ENCODE results near the gene PCDHGA4. TPM values are rescaled to one million over a fixed set of nuclear protein-coding genes. Genes with fewer than 3 reads are reported as not detected.
"Not testable (repeated sequence)": the region's sequence is repeated elsewhere in the genome, so short reads cannot be mapped to it uniquely, and the experiment has no call there.

PCDHGA4 gene
- total and polyA plus RNA-seq, 10 donors = 0.04 to 4.5 (median 2.0) TPM

DNA sequence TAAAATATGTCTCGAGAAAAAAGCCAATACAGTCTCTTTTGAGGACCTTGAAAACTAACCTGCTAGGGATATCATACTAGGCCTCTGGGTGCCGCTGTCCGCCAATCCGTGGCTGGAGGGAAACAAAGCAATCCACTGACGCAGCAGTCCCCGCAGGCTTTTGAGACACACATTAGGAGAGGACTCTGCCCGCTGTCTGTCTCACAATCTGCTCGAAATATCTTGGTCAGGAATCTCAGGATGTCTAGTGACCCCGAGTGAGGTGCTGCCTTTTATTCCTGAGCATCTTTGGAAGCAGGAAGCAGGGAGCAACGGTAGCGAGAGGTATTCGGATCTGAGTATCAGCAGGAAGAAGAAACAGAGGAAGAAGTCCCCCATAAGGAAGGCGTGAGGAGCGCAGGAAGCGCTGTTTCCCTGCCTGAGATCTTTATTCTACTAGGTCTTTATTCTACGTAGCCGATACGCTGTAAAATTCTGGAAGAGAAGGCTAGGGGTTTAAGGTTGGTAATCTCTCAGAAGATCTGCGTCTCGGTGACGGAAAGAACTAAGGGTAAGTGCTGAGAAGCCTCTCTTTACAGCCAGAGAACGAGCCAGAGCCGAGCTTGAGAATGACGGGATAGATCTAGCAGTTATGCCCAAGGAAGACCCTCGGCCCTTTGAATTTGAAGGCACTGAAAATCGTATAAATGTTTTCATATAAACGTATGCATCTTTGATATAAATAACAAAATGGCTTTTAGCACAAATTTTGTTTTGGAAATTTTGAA, 28.6 kb upstream of the PCDHGA4 start:
- intact Hi-C loops (cut with DNase I; ENCODE audit: low total_unique reads) = no loop called here
- Histone ChIP-seq H3K9me3 (peaks cover 4 to 100% (median 91%) of the 10 kb centered on the region in 8 donors), H3K36me3 (no peaks in the 10 kb centered on the region), H3K27ac (peak overlapping the region in 3 of 8 donors; percentile 45 to 59 (median 49)), H3K4me1 (peaks cover 0 to 3% (median under 1%) of the 10 kb centered on the region in 6 donors), H3K27me3 (replicated peaks in 1 of 7) (peaks cover 0 to 48% (median 10%) of the 10 kb centered on the region in 7 donors), H3K4me3 (peak overlapping the region in 4 of 8 donors; percentile 7 to 59 (median 26))
- 11 to 16% (median 15%) methylated on average over 27 of the region's 27 CpGs for WGBS, 5 donors
- DNase-seq = peak; percentile 84
- TF ChIP-seq POLR2AphosphoS5 (IDR thresholded peaks at IDR 0.05) (no peak), POLR2A (IDR thresholded peaks at IDR 0.05) (no peak)
- TF ChIP-seq, protein P1, sequence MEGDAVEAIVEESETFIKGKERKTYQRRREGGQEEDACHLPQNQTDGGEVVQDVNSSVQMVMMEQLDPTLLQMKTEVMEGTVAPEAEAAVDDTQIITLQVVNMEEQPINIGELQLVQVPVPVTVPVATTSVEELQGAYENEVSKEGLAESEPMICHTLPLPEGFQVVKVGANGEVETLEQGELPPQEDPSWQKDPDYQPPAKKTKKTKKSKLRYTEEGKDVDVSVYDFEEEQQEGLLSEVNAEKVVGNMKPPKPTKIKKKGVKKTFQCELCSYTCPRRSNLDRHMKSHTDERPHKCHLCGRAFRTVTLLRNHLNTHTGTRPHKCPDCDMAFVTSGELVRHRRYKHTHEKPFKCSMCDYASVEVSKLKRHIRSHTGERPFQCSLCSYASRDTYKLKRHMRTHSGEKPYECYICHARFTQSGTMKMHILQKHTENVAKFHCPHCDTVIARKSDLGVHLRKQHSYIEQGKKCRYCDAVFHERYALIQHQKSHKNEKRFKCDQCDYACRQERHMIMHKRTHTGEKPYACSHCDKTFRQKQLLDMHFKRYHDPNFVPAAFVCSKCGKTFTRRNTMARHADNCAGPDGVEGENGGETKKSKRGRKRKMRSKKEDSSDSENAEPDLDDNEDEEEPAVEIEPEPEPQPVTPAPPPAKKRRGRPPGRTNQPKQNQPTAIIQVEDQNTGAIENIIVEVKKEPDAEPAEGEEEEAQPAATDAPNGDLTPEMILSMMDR (IDR thresholded peaks at IDR 0.05 in 8 of 11, conservative IDR thresholded peaks at IDR 0.05 in 3 of 11) = peak in 7 of 11 experiments; percentile 11 to 51 (median 43)

DNA sequence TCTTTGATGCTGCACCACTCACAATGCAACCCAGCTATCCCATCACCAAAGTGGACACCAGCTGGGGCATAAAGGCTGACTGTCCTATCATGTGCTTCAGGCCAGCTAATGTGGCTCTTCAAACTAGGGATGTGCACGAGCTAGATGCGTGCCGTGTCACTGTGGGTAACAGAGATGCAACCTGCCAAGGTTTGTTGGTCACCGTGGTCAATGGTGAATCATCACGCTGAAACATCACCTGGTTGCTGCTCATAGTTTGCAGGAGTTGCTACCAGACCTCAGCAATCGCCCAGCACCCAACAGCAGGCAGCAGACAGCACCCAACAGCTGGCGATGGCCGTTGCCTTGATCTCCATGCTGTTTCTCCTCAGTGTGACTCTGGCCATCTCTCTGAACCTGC, 26.6 kb upstream of the PCDHGA4 start:
- peaks cover 0 to 68% (median 12%) of the 10 kb centered on the region in 7 donors for H3K27me3 ChIP-seq (replicated peaks in 1 of 7)
- no peak overlapping the region for H3K27ac ChIP-seq
- H3K4me3 ChIP-seq = no peak overlapping the region
- peaks cover 0 to 100% (median 91%) of the 10 kb centered on the region in 8 donors for H3K9me3 ChIP-seq
- H3K4me1 ChIP-seq = no peaks in the 10 kb centered on the region
- TF ChIP-seq POLR2A (IDR thresholded peaks at IDR 0.05) (no peak), POLR2AphosphoS5 (IDR thresholded peaks at IDR 0.05) (no peak)
- TF ChIP-seq, protein P1 (IDR thresholded peaks at IDR 0.05 in 8 of 11, conservative IDR thresholded peaks at IDR 0.05 in 3 of 11) = no peak
- no peaks in the 10 kb centered on the region for H3K36me3 ChIP-seq
- DNase-seq = no peak
- 76 to 92% (median 83%) methylated on average over 2 to 8 of the region's 8 CpGs for WGBS, 5 donors
- intact Hi-C loops (cut with DNase I; ENCODE audit: low total_unique reads) = no loop called here

DNA sequence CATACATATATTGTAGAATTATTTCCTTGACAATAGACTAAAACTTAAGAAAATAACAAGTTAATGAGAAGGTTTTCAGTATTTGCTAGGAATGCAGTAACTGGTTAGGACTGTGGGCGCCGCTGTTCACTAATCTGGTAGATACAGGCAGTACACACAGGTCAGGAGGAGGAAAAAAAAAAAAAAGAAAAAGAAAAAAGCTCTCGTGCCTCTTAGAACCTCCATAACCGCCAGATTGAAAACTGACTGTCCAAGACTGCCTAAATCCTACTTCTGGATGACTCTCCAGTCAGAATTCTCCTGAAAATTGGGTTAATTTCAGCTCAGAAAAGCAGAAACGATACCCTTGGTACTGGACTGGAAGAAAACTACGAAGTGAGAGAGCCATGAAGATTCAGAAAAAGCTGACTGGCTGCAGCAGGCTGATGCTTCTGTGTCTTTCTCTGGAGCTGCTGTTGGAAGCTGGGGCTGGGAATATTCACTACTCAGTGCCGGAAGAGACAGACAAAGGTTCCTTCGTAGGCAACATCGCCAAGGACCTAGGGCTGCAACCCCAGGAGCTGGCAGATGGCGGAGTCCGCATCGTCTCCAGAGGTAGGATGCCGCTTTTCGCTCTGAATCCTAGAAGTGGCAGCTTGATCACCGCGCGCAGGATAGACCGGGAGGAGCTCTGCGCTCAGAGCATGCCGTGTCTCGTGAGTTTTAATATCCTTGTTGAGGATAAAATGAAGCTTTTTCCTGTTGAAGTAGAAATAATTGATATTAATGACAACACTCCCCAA, 24.3 kb upstream of the PCDHGA4 start, which contains the start of gene PCDHGA1:
Gene PCDHGA1, plus strand, starts transcription at position 216 of the 782 bp plus-strand sequence.
- intact Hi-C loops (cut with DNase I; ENCODE audit: low total_unique reads) = no loop called here
- H3K9me3 ChIP-seq = peaks cover 0 to 98% (median 87%) of the 10 kb centered on the region in 8 donors
- WGBS, 5 donors = 23 to 36% (median 27%) methylated on average over 21 of the region's 21 CpGs
- no peak for DNase-seq
- H3K27ac ChIP-seq = no peak within 1 kb of the TSS
- no peaks in the 10 kb centered on the region for H3K36me3 ChIP-seq
- H3K4me1 ChIP-seq = no peaks in the 10 kb centered on the region
- no peak for TF ChIP-seq POLR2A (IDR thresholded peaks at IDR 0.05)
- TF ChIP-seq, protein P1 (IDR thresholded peaks at IDR 0.05 in 8 of 11, conservative IDR thresholded peaks at IDR 0.05 in 3 of 11) = peak in 2 of 11 experiments; percentile 7 to 14
- no peak within 1 kb of the TSS for H3K4me3 ChIP-seq
- peaks cover 0 to 91% (median 18%) of the 10 kb centered on the region in 7 donors for H3K27me3 ChIP-seq (replicated peaks in 1 of 7)

DNA sequence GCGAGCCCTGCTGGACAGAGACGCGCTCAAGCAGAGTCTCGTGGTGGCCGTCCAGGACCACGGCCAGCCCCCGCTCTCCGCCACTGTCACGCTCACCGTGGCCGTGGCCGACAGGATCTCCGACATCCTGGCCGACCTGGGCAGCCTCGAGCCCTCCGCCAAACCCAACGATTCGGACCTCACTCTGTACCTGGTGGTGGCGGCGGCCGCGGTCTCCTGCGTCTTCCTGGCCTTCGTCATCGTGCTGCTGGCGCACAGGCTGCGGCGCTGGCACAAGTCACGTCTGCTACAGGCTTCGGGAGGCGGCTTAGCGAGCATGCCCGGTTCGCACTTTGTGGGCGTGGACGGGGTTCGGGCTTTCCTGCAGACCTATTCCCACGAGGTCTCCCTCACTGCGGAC, 22.2 kb upstream of the PCDHGA4 start:
- WGBS, 5 donors = 36 to 50% (median 39%) methylated on average over 10 to 39 of the region's 39 CpGs
- H3K27me3 ChIP-seq (replicated peaks in 1 of 7) = peaks cover 0 to 99% (median 28%) of the 10 kb centered on the region in 7 donors

More for the DNA sequence above, 22.2 kb upstream of the PCDHGA4 start:
- H3K27ac ChIP-seq; intact Hi-C loops (cut with DNase I; ENCODE audit: low total_unique reads); DNase-seq; H3K4me3 ChIP-seq; H3K36me3 ChIP-seq; H3K4me1 ChIP-seq: not testable (repeated sequence)
- peaks cover 0 to 99% (median 90%) of the 10 kb centered on the region in 8 donors for H3K9me3 ChIP-seq

Data from spleen (tissue), 11 donors.